ENCODE measurements around the gene FAM156A.
"Not testable (repeated sequence)": the region's sequence is repeated elsewhere in the genome, so short reads cannot be mapped to it uniquely, and the experiment has no call there.

The FAM156A gene

GRCh38 chrX:52958113-52958959 is at the start of gene FAM156A:
Gene FAM156A, minus strand, starts transcription at chrX:52958518. Its CDS starts 9,930 bp downstream, at chrX:52948588.
- DNase-seq (ENCODE audit: low spot score), result not testable (repeated sequence)

GRCh38 chrX:53005327-53005726 is 47.0 kb upstream of the FAM156A start:
- no peak for DNase-seq (ENCODE audit: low spot score)

- no peak for DNase-seq (ENCODE audit: low spot score)
Measured at GRCh38 chrX:53004811-53005210, 46.5 kb upstream of the FAM156A start.

- DNase-seq (ENCODE audit: low spot score), result no peak
Measured at GRCh38 chrX:53004038-53004437, 45.7 kb upstream of the FAM156A start.

GRCh38 chrX:53003111-53003510 is 44.8 kb upstream of the FAM156A start:
- DNase-seq (ENCODE audit: low spot score), result no peak

- no peak for DNase-seq (ENCODE audit: low spot score)
Measured at GRCh38 chrX:53001958-53002357, 43.6 kb upstream of the FAM156A start.

- DNase-seq (ENCODE audit: low spot score), result no peak
Measured at GRCh38 chrX:53000447-53001135, 42.3 kb upstream of the FAM156A start.

GRCh38 chrX:52995987-52996331 is 37.6 kb upstream of the FAM156A start:
- no peak for DNase-seq (ENCODE audit: low spot score)

GRCh38 chrX:52995135-52995986 is 37.0 kb upstream of the FAM156A start:
- peak; percentile 92 for DNase-seq (ENCODE audit: low spot score)

- DNase-seq (ENCODE audit: low spot score), result no peak
Measured at GRCh38 chrX:52990848-52991247, 32.5 kb upstream of the FAM156A start.

GRCh38 chrX:52990011-52990631 is 31.8 kb upstream of the FAM156A start:
- peak; percentile 53 for DNase-seq (ENCODE audit: low spot score)

- no peak for DNase-seq (ENCODE audit: low spot score)
Measured at GRCh38 chrX:52988985-52989917, 30.9 kb upstream of the FAM156A start.

- DNase-seq (ENCODE audit: low spot score), result no peak
Measured at GRCh38 chrX:52983321-52984000, 25.1 kb upstream of the FAM156A start.

GRCh38 chrX:52979993-52980392 is 21.7 kb upstream of the FAM156A start:
- no peak for DNase-seq (ENCODE audit: low spot score)

- no peak for DNase-seq (ENCODE audit: low spot score)
Measured at GRCh38 chrX:52979568-52979967, 21.2 kb upstream of the FAM156A start.

GRCh38 chrX:52977953-52978352 is 19.6 kb upstream of the FAM156A start:
- no peak for DNase-seq (ENCODE audit: low spot score)

- DNase-seq (ENCODE audit: low spot score), result not testable (repeated sequence)
Measured at GRCh38 chrX:52975576-52975975, 17.3 kb upstream of the FAM156A start.

GRCh38 chrX:52974336-52974992 is 16.1 kb upstream of the FAM156A start:
- not testable (repeated sequence) for DNase-seq (ENCODE audit: low spot score)

GRCh38 chrX:52967922-52968321 is 9.6 kb upstream of the FAM156A start:
- not testable (repeated sequence) for DNase-seq (ENCODE audit: low spot score)

All from hematopoietic multipotent progenitor cell treated with erythropoietin and hydrocortisone succinate and interleukin-3 and kit ligand, for 15 days (in vitro differentiated cells).